SK-N-SH (cell line): ENCODE measurements around the gene UGT1A4. TPM values are rescaled to one million over a fixed set of nuclear protein-coding genes. Genes with fewer than 3 reads are reported as not detected.

Experiments used
- CTCF ChIA-PET: fragments of 300-600, 350-600 bp; formaldehyde crosslinking; extraction: SDS; loops from one replicate; lab custom pipeline; 2021; lab: Yijun Ruan, JAX
- POLR2A ChIA-PET: fragments of 350-600 bp; sonication (Branson Sonifier 250); formaldehyde crosslinking; extraction: SDS; loops from one replicate; lab custom pipeline; 2020; ENCODE audit warnings: antibody characterized with exemption, inconsistent platforms; lab: Yijun Ruan, JAX
- DNase-seq: peaks from one replicate; pipeline ENCODE4 v3.0.0; 2012
- H2AFZ ChIP-seq: fragments of 200-600 bp; sonication (generic); 2 replicates; pipeline ENCODE4 v1.8.1; 2016; ENCODE audit warnings: antibody characterized with exemption, mild to moderate bottlenecking, low read depth
- H3F3A ChIP-seq: fragments of 200-600 bp; sonication (generic); replicated peaks from 2 replicates; pipeline ENCODE3; 2016; ENCODE audit warnings: antibody characterized with exemption, mild to moderate bottlenecking; ENCODE audit not compliant: insufficient read depth
- H3K27ac ChIP-seq, 2 experiments: fragments of 200-500 bp in 1 of 2; fragments of 200-600 bp in 1 of 2; sonication (Bioruptor generic) in 1 of 2; sonication (generic), shearing (Covaris generic) in 1 of 2; 2 replicates each; pipeline versions ENCODE4 v1.5.1 to v1.6.1; 2014 to 2016; ENCODE audit warnings: low read depth in 2 of 2, inconsistent platforms in 1 of 2, low read length in 1 of 2, mild to moderate bottlenecking in 1 of 2, mixed read lengths in 1 of 2
- H3K27me3 ChIP-seq: fragments of 200-600 bp; sonication (generic), shearing (Covaris generic); 2 replicates; pipeline ENCODE4 v1.6.1; 2016; ENCODE audit warnings: mixed run types; ENCODE audit not compliant: insufficient read depth
- H3K36me3 ChIP-seq, 2 experiments: fragments of 200-500 bp in 1 of 2; fragments of 200-600 bp in 1 of 2; sonication (Bioruptor generic) in 1 of 2; sonication (generic) in 1 of 2; replicated peaks in 1 of 2; 2 replicates each; pipeline versions ENCODE3 to v1.5.1; 2014 to 2016; ENCODE audit warnings: low read length in 1 of 2, mild to moderate bottlenecking in 1 of 2; ENCODE audit not compliant: insufficient read depth in 2 of 2, control insufficient read depth in 1 of 2
- H3K4me1 ChIP-seq, 2 experiments: fragments of 200-500 bp in 1 of 2; fragments of 200-600 bp in 1 of 2; sonication (Bioruptor generic) in 1 of 2; sonication (generic), shearing (Covaris generic) in 1 of 2; 2 replicates each; pipeline versions ENCODE4 v1.5.1 to v1.6.1; 2014 to 2016; ENCODE audit warnings: low read depth in 1 of 2, low read length in 1 of 2, mixed run types in 1 of 2; ENCODE audit not compliant: insufficient read depth in 2 of 2, control insufficient read depth in 1 of 2
- H3K4me2 ChIP-seq: fragments of 200-600 bp; sonication (generic), shearing (Covaris generic); 2 replicates; pipeline ENCODE4 v1.6.1; 2017; ENCODE audit warnings: mixed run types
- H3K4me3 ChIP-seq, 2 experiments: fragments of 200-500 bp in 1 of 2; fragments of 200-600 bp in 1 of 2; sonication (Bioruptor generic) in 1 of 2; sonication (generic), shearing (Covaris generic) in 1 of 2; 2 replicates each; pipeline versions ENCODE4 v1.5.1 to v1.8.1; 2014 to 2016; ENCODE audit warnings: low read depth in 2 of 2, inconsistent platforms in 1 of 2, low read length in 1 of 2, mild to moderate bottlenecking in 1 of 2, mixed read lengths in 1 of 2, moderate library complexity in 1 of 2
- H3K79me2 ChIP-seq: fragments of 200-600 bp; sonication (generic); 2 replicates; pipeline ENCODE4 v1.8.1; 2017; ENCODE audit warnings: mild to moderate bottlenecking; ENCODE audit not compliant: insufficient read depth
- H3K9ac ChIP-seq: fragments of 200-600 bp; sonication (generic); 2 replicates; pipeline ENCODE4 v1.6.1; 2017; ENCODE audit warnings: mixed run types
- H3K9me2 ChIP-seq: fragments of 200-600 bp; sonication (generic); 2 replicates; pipeline ENCODE4 v1.6.1; 2017; ENCODE audit warnings: mixed run types
- H3K9me3 ChIP-seq: fragments of 200-600 bp; sonication (generic); 2 replicates; pipeline ENCODE4 v1.6.1; 2017; ENCODE audit warnings: mixed run types, mild to moderate bottlenecking, moderate library complexity
- H4K20me1 ChIP-seq: fragments of 200-600 bp; sonication (generic); 2 replicates; pipeline ENCODE4 v1.6.1; 2017; ENCODE audit warnings: mild to moderate bottlenecking, mixed run types; ENCODE audit not compliant: insufficient read depth
- ELF1 ChIP-seq: IDR thresholded peaks from 2 replicates; pipeline ENCODE4 v1.4.0; 2012
- FOSL2 ChIP-seq: IDR thresholded peaks from 2 replicates; pipeline ENCODE4 v1.4.0; 2012; ENCODE audit warnings: low read depth, mild to moderate bottlenecking, moderate library complexity, borderline replicate concordance
- FOXJ3 ChIP-seq: sonication (generic); formaldehyde crosslinking; IDR thresholded peaks from 2 replicates; pipeline ENCODE4 v1.5.1; 2020; ENCODE audit warnings: mild to moderate bottlenecking, missing genetic modification reagents
- JUND ChIP-seq: IDR thresholded peaks from 2 replicates; pipeline ENCODE4 v1.4.0; 2012
- MAX ChIP-seq: IDR thresholded peaks from 2 replicates; pipeline ENCODE4 v1.4.0; 2012; ENCODE audit warnings: low read depth
- MEF2A ChIP-seq: IDR thresholded peaks from 2 replicates; pipeline ENCODE4 v1.4.0; 2012; ENCODE audit warnings: low read depth, borderline replicate concordance
- MXI1 ChIP-seq: IDR thresholded peaks from 2 replicates; pipeline ENCODE4 v1.6.1; 2012; ENCODE audit warnings: mild to moderate bottlenecking, low read depth, low read length, improper control_type of control experiment
- POLR2AphosphoS5 ChIP-seq: IDR thresholded peaks from 2 replicates; pipeline ENCODE4 v1.6.1; 2012; ENCODE audit warnings: low read depth, low read length
- RAD21 ChIP-seq: IDR thresholded peaks from 2 replicates; pipeline ENCODE4 v1.6.1; 2012; ENCODE audit warnings: mild to moderate bottlenecking, low read length
- RCOR1 ChIP-seq: fragments of 150-350 bp; IDR thresholded peaks from 2 replicates; pipeline ENCODE4 v1.6.1; 2017; ENCODE audit warnings: antibody characterized with exemption, low read length
- RFX5 ChIP-seq: IDR thresholded peaks from 2 replicates; pipeline ENCODE4 v1.6.1; 2012; ENCODE audit warnings: mild to moderate bottlenecking, improper control_type of control experiment, low read length
- RXRA ChIP-seq: IDR thresholded peaks from 2 replicates; pipeline ENCODE4 v1.4.0; 2012; ENCODE audit warnings: low read depth, mild to moderate bottlenecking, borderline replicate concordance
- SMC3 ChIP-seq: IDR thresholded peaks from 2 replicates; pipeline ENCODE4 v1.6.1; 2012; ENCODE audit warnings: low read depth, low read length, improper control_type of control experiment
- TAF1 ChIP-seq: IDR thresholded peaks from 2 replicates; pipeline ENCODE4 v1.6.1; 2012; ENCODE audit warnings: low read depth, mild to moderate bottlenecking, low read length, moderate library complexity, borderline replicate concordance
- TCF12 ChIP-seq: IDR thresholded peaks from 2 replicates; pipeline ENCODE4 v1.4.0; 2012
- TEAD4 ChIP-seq: IDR thresholded peaks from 2 replicates; pipeline ENCODE4 v1.4.0; 2012; ENCODE audit warnings: mild to moderate bottlenecking, borderline replicate concordance; ENCODE audit not compliant: insufficient read depth
- YY1 ChIP-seq: IDR thresholded peaks from 2 replicates; pipeline ENCODE4 v1.4.0; 2012; ENCODE audit warnings: low read depth, mild to moderate bottlenecking
- WGBS: methylation state at CpG from one replicate; pipeline ENCODE4 v1.1.6; 2017; ENCODE audit warnings: low lambda C conversion rate; 5-methylcytosine and 5-hydroxymethylcytosine counted together
- polyA plus RNA-seq, 3 experiments: library from polyadenylated mRNA; depleted of rRNA; stranded (reverse); fragments of >200 nt; gene quantifications; 2 replicates each; pipeline ENCODE4 v1.2.3, GENCODE V29; 2012
- TF ChIP-seq, protein P1 (sequence below): fragments of 200-600 bp; sonication (generic); IDR thresholded peaks from 2 replicates; pipeline ENCODE4 v1.6.1; 2017; ENCODE audit warnings: antibody characterized with exemption, mild to moderate bottlenecking, moderate library complexity
- TF ChIP-seq, protein P2 (sequence below): IDR thresholded peaks from 2 replicates; pipeline ENCODE4 v1.4.0; 2012; ENCODE audit warnings: low read depth, borderline replicate concordance
- TF ChIP-seq, protein P3 (sequence below): IDR thresholded peaks from 2 replicates; pipeline ENCODE4 v1.4.0; 2012; ENCODE audit warnings: low read depth, borderline replicate concordance

The UGT1A4 gene
- polyA plus RNA-seq, 1 of the 3 experiments (the other 2 are of a cell fraction) = not detected

- no peaks in the 10 kb centered on the region for H3K4me1 ChIP-seq
- no peak for TF ChIP-seq SMC3
- no peak for TF ChIP-seq FOSL2
- no peak for TF ChIP-seq ELF1
- TF ChIP-seq YY1 = no peak
- TF ChIP-seq, protein P1, sequence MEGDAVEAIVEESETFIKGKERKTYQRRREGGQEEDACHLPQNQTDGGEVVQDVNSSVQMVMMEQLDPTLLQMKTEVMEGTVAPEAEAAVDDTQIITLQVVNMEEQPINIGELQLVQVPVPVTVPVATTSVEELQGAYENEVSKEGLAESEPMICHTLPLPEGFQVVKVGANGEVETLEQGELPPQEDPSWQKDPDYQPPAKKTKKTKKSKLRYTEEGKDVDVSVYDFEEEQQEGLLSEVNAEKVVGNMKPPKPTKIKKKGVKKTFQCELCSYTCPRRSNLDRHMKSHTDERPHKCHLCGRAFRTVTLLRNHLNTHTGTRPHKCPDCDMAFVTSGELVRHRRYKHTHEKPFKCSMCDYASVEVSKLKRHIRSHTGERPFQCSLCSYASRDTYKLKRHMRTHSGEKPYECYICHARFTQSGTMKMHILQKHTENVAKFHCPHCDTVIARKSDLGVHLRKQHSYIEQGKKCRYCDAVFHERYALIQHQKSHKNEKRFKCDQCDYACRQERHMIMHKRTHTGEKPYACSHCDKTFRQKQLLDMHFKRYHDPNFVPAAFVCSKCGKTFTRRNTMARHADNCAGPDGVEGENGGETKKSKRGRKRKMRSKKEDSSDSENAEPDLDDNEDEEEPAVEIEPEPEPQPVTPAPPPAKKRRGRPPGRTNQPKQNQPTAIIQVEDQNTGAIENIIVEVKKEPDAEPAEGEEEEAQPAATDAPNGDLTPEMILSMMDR = no peak
- TF ChIP-seq TCF12 = no peak
- no peak for TF ChIP-seq MEF2A
- TF ChIP-seq, protein P2, sequence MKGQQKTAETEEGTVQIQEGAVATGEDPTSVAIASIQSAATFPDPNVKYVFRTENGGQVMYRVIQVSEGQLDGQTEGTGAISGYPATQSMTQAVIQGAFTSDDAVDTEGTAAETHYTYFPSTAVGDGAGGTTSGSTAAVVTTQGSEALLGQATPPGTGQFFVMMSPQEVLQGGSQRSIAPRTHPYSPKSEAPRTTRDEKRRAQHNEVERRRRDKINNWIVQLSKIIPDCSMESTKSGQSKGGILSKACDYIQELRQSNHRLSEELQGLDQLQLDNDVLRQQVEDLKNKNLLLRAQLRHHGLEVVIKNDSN = no peak
- TF ChIP-seq RXRA = no peak
- TF ChIP-seq JUND = no peak
- no peak for TF ChIP-seq TAF1
- no peak for TF ChIP-seq RCOR1
- TF ChIP-seq RAD21 = no peak
- no peaks in the 10 kb centered on the region for H4K20me1 ChIP-seq
- H2AFZ ChIP-seq = no peak overlapping the region
- H3K9me2 ChIP-seq = no peaks in the 10 kb centered on the region
- ChIA-PET CTCF (no interaction called here), POLR2A (no interaction called here)
- no peaks in the 10 kb centered on the region; the same call in 1 of the 2 replicates for H3K9me3 ChIP-seq
- no peak overlapping the region for H3K4me3 ChIP-seq
- H3K27me3 ChIP-seq = no peaks in the 10 kb centered on the region; the same call in 1 of the 2 replicates
- DNase-seq = no peak
- H3K4me2 ChIP-seq = no peak overlapping the region
- 54% methylated on average over 6 of the region's 6 CpGs for WGBS
- no peaks in the 10 kb centered on the region for H3K79me2 ChIP-seq
- H3K36me3 ChIP-seq = no peaks in the 10 kb centered on the region
- no peak overlapping the region for H3K9ac ChIP-seq
- no peaks in the 10 kb centered on the region for H3F3A ChIP-seq
- no peak overlapping the region for H3K27ac ChIP-seq
These were observed 91.8 kb downstream of the UGT1A4 start for GRCh38 chr2:233810385-233810784.

DNA sequence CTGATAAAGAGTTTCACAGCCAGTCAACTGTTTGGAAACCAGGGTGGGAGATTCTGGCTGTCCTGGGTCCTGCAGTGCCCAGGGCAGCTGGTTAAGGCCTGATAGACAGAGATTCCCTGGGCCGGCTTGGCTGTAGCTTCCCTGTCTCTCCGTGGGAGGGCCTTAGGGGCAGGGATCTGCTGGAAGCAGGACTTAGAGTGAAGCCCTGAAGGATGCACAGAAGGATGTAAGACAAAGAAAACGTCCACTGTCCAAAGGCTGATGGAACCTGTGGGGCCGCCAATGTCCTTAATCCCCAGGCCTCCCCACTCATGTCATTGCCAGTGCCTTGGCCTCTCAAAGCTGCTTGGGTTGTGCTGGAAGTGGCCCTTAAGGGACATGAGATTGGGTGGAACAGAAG, 92.6 kb downstream of the UGT1A4 start:
- CTCF ChIA-PET = no interaction called here
- DNase-seq = no peak
- Histone ChIP-seq H4K20me1 (no peaks in the 10 kb centered on the region), H3K4me1 (no peaks in the 10 kb centered on the region), H3K36me3 (no peaks in the 10 kb centered on the region), H3K4me2 (no peak overlapping the region), H3K9me2 (no peaks in the 10 kb centered on the region), H3K27me3 (no peaks in the 10 kb centered on the region; the same call in 1 of the 2 replicates), H3K9me3 (no peaks in the 10 kb centered on the region; the same call in 1 of the 2 replicates), H2AFZ (no peak overlapping the region), H3K4me3 (no peak overlapping the region), H3K27ac (no peak overlapping the region), H3F3A (no peaks in the 10 kb centered on the region), H3K9ac (no peak overlapping the region), H3K79me2 (no peaks in the 10 kb centered on the region)
- POLR2A ChIA-PET = no interaction called here
- 66% methylated on average over 3 of the region's 4 CpGs for WGBS
- TF ChIP-seq RFX5 = no peak
- no peak for TF ChIP-seq TAF1
- TF ChIP-seq RCOR1 = no peak
- TF ChIP-seq MAX = no peak
- TF ChIP-seq, protein P3, sequence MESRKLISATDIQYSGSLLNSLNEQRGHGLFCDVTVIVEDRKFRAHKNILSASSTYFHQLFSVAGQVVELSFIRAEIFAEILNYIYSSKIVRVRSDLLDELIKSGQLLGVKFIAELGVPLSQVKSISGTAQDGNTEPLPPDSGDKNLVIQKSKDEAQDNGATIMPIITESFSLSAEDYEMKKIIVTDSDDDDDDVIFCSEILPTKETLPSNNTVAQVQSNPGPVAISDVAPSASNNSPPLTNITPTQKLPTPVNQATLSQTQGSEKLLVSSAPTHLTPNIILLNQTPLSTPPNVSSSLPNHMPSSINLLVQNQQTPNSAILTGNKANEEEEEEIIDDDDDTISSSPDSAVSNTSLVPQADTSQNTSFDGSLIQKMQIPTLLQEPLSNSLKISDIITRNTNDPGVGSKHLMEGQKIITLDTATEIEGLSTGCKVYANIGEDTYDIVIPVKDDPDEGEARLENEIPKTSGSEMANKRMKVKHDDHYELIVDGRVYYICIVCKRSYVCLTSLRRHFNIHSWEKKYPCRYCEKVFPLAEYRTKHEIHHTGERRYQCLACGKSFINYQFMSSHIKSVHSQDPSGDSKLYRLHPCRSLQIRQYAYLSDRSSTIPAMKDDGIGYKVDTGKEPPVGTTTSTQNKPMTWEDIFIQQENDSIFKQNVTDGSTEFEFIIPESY = no peak
- no peak for TF ChIP-seq RAD21
- TF ChIP-seq FOSL2 = no peak
- TF ChIP-seq POLR2AphosphoS5 = no peak
- TF ChIP-seq, protein P2 = no peak
- no peak for TF ChIP-seq RXRA
- no peak for TF ChIP-seq TCF12
- no peak for TF ChIP-seq TEAD4
- no peak for TF ChIP-seq MXI1
- no peak for TF ChIP-seq FOXJ3 (CRISPR knock-in tag)
